NT2/D1 (cell line): Measurements from ENCODE around the gene MTRF1.
"Not testable (repeated sequence)": the region's sequence is repeated elsewhere in the genome, so short reads cannot be mapped to it uniquely, and the experiment has no call there.

Experiments
- DNase-seq: peaks from one replicate; pipeline ENCODE4 v3.0.0-alpha.2; 2011; ENCODE audit warnings: low read depth, low spot score
- H3K27me3 ChIP-seq: 2 replicates; pipeline ENCODE4 v1.6.0; 2011; ENCODE audit warnings: mild to moderate bottlenecking; ENCODE audit not compliant: insufficient read length, insufficient read depth
- H3K36me3 ChIP-seq: 2 replicates; pipeline ENCODE4 v1.6.1; 2011; ENCODE audit warnings: mild to moderate bottlenecking, low read length, mixed read lengths; ENCODE audit not compliant: insufficient read depth, insufficient read length
- H3K4me1 ChIP-seq: 2 replicates; pipeline ENCODE4 v1.5.1; 2011; ENCODE audit not compliant: insufficient read depth, insufficient read length
- H3K4me3 ChIP-seq: 2 replicates; pipeline ENCODE4 v1.5.1; 2011; ENCODE audit warnings: low read depth; ENCODE audit not compliant: insufficient read length
- H3K9ac ChIP-seq: 2 replicates; pipeline ENCODE4 v1.6.0; 2011; ENCODE audit warnings: low read depth; ENCODE audit not compliant: insufficient read length
- H3K9me3 ChIP-seq: 2 replicates; pipeline ENCODE4 v1.5.1; 2011; ENCODE audit warnings: mild to moderate bottlenecking, low read length; ENCODE audit not compliant: insufficient read depth
- SUZ12 ChIP-seq: IDR thresholded peaks from 2 replicates; pipeline ENCODE4 v1.6.1; 2011; ENCODE audit not compliant: insufficient read length, insufficient read depth; ENCODE audit errors: extremely low read depth
- YY1 ChIP-seq: IDR thresholded peaks from 2 replicates; pipeline ENCODE4 v1.6.1; 2011; ENCODE audit not compliant: insufficient read length, insufficient read depth
- ZNF274 ChIP-seq: IDR thresholded peaks from 2 replicates; pipeline ENCODE4 v1.6.1; 2011; ENCODE audit warnings: mild to moderate bottlenecking, low read depth, low read length

MTRF1 gene

GRCh38 chr13:41188584-41188983 lies 74.8 kb downstream of the MTRF1 start:
- TF ChIP-seq ZNF274 (no peak), YY1 (no peak), SUZ12 (no peak)
- Histone ChIP-seq H3K9ac (no peak overlapping the region), H3K36me3 (peaks cover 6% of the 10 kb centered on the region), H3K9me3 (peaks cover 17% of the 10 kb centered on the region; the same call in 1 of the 2 replicates), H3K27me3 (no peaks in the 10 kb centered on the region), H3K4me3 (no peak overlapping the region), H3K4me1 (no peaks in the 10 kb centered on the region)
- no peak for DNase-seq

- H3K36me3 ChIP-seq = no peaks in the 10 kb centered on the region
- H3K27me3 ChIP-seq = no peaks in the 10 kb centered on the region
- H3K9me3 ChIP-seq = no peaks in the 10 kb centered on the region
- no peak overlapping the region for H3K4me3 ChIP-seq
- DNase-seq = no peak
- no peaks in the 10 kb centered on the region for H3K4me1 ChIP-seq
- TF ChIP-seq SUZ12 (no peak), ZNF274 (no peak), YY1 (no peak)
- no peak overlapping the region for H3K9ac ChIP-seq
These were observed 76.9 kb downstream of the MTRF1 start for GRCh38 chr13:41186481-41186880.

- Histone ChIP-seq H3K36me3 (no peaks in the 10 kb centered on the region), H3K9me3 (no peaks in the 10 kb centered on the region), H3K9ac (no peak overlapping the region), H3K27me3 (no peaks in the 10 kb centered on the region), H3K4me3 (no peak overlapping the region), H3K4me1 (no peaks in the 10 kb centered on the region)
- TF ChIP-seq ZNF274 = no peak
- TF ChIP-seq YY1 = no peak
- no peak for TF ChIP-seq SUZ12
- no peak for DNase-seq
These were observed 81.1 kb downstream of the MTRF1 start for GRCh38 chr13:41182231-41182630.

GRCh38 chr13:41179593-41180250 lies 83.7 kb downstream of the MTRF1 start:
- no peaks in the 10 kb centered on the region for H3K4me1 ChIP-seq
- no peaks in the 10 kb centered on the region for H3K27me3 ChIP-seq
- no peak overlapping the region for H3K4me3 ChIP-seq
- TF ChIP-seq SUZ12 (no peak), ZNF274 (no peak), YY1 (no peak)
- no peaks in the 10 kb centered on the region for H3K36me3 ChIP-seq
- peaks cover 15% of the 10 kb centered on the region; the same call in 1 of the 2 replicates for H3K9me3 ChIP-seq
- no peak overlapping the region for H3K9ac ChIP-seq
- DNase-seq = no peak

GRCh38 chr13:41178040-41178439 lies 85.3 kb downstream of the MTRF1 start:
- Histone ChIP-seq H3K36me3 (no peaks in the 10 kb centered on the region), H3K9ac (no peak overlapping the region), H3K27me3 (no peaks in the 10 kb centered on the region), H3K9me3 (peaks cover 28% of the 10 kb centered on the region), H3K4me3 (no peak overlapping the region), H3K4me1 (no peaks in the 10 kb centered on the region)
- TF ChIP-seq YY1 = no peak
- TF ChIP-seq SUZ12 = no peak
- no peak for TF ChIP-seq ZNF274
- DNase-seq = no peak

- Histone ChIP-seq H3K4me3 (no peak overlapping the region), H3K27me3 (no peaks in the 10 kb centered on the region), H3K36me3 (no peaks in the 10 kb centered on the region), H3K4me1 (no peaks in the 10 kb centered on the region), H3K9me3 (peaks cover 28% of the 10 kb centered on the region), H3K9ac (no peak overlapping the region)
- DNase-seq = no peak
- TF ChIP-seq ZNF274 (no peak), SUZ12 (no peak), YY1 (no peak)
These were observed 85.8 kb downstream of the MTRF1 start for GRCh38 chr13:41177616-41178015.

GRCh38 chr13:41175576-41175975 lies 87.8 kb downstream of the MTRF1 start:
- not testable (repeated sequence) for DNase-seq, H3K36me3 ChIP-seq, H3K9ac ChIP-seq, H3K4me1 ChIP-seq, H3K27me3 ChIP-seq, H3K4me3 ChIP-seq
- H3K9me3 ChIP-seq = peaks cover 28% of the 10 kb centered on the region
